AG10803 (cell line): ENCODE measurements around the gene OR8B2.

Experiments used
- DNase-seq: peaks from one replicate; pipeline ENCODE4 v3.0.0; 2010; ENCODE audit warnings: low read depth
- H3K4me3 ChIP-seq: 2 replicates; pipeline ENCODE4 v1.5.1; 2011; ENCODE audit warnings: mild to moderate bottlenecking, low read length, control low read depth
- TF ChIP-seq, protein P1 (sequence below): conservative IDR thresholded peaks from 2 replicates; pipeline ENCODE4 v1.5.1; 2011; ENCODE audit warnings: mild to moderate bottlenecking, low read length, control low read depth, inconsistent platforms

The OR8B2 gene

GRCh38 chr11:124346311-124346955, 37.9 kb downstream of the OR8B2 start:
- no peak for DNase-seq
- no peak overlapping the region for H3K4me3 ChIP-seq
- TF ChIP-seq, protein P1, sequence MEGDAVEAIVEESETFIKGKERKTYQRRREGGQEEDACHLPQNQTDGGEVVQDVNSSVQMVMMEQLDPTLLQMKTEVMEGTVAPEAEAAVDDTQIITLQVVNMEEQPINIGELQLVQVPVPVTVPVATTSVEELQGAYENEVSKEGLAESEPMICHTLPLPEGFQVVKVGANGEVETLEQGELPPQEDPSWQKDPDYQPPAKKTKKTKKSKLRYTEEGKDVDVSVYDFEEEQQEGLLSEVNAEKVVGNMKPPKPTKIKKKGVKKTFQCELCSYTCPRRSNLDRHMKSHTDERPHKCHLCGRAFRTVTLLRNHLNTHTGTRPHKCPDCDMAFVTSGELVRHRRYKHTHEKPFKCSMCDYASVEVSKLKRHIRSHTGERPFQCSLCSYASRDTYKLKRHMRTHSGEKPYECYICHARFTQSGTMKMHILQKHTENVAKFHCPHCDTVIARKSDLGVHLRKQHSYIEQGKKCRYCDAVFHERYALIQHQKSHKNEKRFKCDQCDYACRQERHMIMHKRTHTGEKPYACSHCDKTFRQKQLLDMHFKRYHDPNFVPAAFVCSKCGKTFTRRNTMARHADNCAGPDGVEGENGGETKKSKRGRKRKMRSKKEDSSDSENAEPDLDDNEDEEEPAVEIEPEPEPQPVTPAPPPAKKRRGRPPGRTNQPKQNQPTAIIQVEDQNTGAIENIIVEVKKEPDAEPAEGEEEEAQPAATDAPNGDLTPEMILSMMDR = no peak

DNA sequence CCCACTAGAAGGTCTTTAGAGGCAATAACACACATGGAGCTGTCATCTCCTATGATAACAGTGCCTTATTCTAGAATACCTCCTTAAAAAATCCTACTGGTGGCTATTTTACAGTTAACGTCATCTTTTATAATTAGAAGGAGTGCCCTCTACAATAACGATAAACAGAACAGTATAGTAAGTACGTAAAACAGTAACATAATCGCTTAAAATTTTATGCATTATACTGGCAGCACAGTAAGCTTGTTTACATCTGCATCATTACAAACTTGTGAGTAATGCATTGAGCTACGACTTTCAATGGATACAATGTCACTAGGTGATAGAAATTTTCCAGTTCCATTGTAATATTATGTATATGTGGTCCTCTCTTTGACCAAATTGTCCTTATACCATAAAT, 40.0 kb downstream of the OR8B2 start:
- DNase-seq = no peak
- TF ChIP-seq, protein P1 = no peak
- no peak overlapping the region for H3K4me3 ChIP-seq

- no peak overlapping the region for H3K4me3 ChIP-seq
- TF ChIP-seq, protein P1 = no peak
- no peak for DNase-seq
Observed at GRCh38 chr11:124340142-124340447, 44.2 kb downstream of the OR8B2 start.

- TF ChIP-seq, protein P1 = no peak
- no peak for DNase-seq
- H3K4me3 ChIP-seq = no peak overlapping the region
Observed at GRCh38 chr11:124339396-124340141, 44.7 kb downstream of the OR8B2 start.
